A673 (cell line): ENCODE measurements around the gene GYPB.
"Not testable (repeated sequence)": the region's sequence is repeated elsewhere in the genome, so short reads cannot be mapped to it uniquely, and the experiment has no call there.

Experiments
- CTCF ChIP-seq: fragments of 300-800, 200-600 bp; sonication (generic); conservative IDR thresholded peaks from 2 replicates; pipeline ENCODE4 v1.5.1; 2017; ENCODE audit warnings: low read depth, mild to moderate bottlenecking, antibody characterized with exemption, low read length, moderate library complexity, mixed read lengths
- EZH2 ChIP-seq: fragments of 200-600 bp; sonication (generic); IDR thresholded peaks from 2 replicates; pipeline ENCODE4 v1.6.1; 2017; ENCODE audit warnings: borderline replicate concordance, low read depth, mild to moderate bottlenecking, mixed read lengths, antibody characterized with exemption, low read length; ENCODE audit not compliant: poor library complexity, severe bottlenecking

DNA sequence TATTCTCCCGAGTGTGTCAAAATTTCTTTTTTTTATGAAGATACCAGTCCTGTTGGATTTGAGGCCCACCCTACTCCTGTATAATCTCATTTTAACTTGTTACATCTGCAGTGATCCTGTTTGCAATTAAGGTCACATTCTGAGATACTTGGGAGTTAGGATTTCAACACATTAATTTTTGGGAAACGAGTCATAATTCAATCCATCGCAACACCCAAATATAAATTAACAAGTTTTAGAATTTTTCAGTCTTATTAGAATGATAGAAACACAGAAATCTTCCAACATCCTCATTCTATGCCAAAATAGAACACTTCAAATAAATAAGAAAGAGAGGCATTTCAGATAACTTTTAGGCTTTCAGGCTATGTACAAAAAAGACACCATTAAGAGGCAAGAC lies 36.2 kb upstream of the GYPB start:
- not testable (repeated sequence) for TF ChIP-seq CTCF, EZH2
